Dendritic cell treated with granulocyte-macrophage colony-stimulating factor and Interleukin-4, amounts not matched to agents 40 ng/mL and 50 ng/mL, for 4 days (primary cell): ENCODE measurements around the gene ENTPD6.
A peak's percentile ranks its signal among the peaks of the same experiment; 100 is the strongest.
"Not testable (repeated sequence)": the region's sequence is repeated elsewhere in the genome, so short reads cannot be mapped to it uniquely, and the experiment has no call there.

Source experiments
- H3K27ac Mint-ChIP-seq: one replicate; pipeline ENCODE4 v1.8.0; 2022; ENCODE audit warnings: mild to moderate bottlenecking, mixed read lengths
- H3K27me3 Mint-ChIP-seq: one replicate; pipeline ENCODE4 v1.8.0; 2022; ENCODE audit warnings: mild to moderate bottlenecking, mixed read lengths
- H3K36me3 Mint-ChIP-seq: one replicate; pipeline ENCODE4 v1.8.0; 2022; ENCODE audit warnings: low read depth, mixed read lengths
- H3K4me1 Mint-ChIP-seq: one replicate; pipeline ENCODE4 v1.8.0; 2022; ENCODE audit warnings: low read depth, mixed read lengths
- H3K4me3 Mint-ChIP-seq: one replicate; pipeline ENCODE4 v1.8.0; 2022; ENCODE audit warnings: mild to moderate bottlenecking, moderate library complexity, mixed read lengths
- H3K9me3 Mint-ChIP-seq: one replicate; pipeline ENCODE4 v1.8.0; 2022; ENCODE audit warnings: mixed read lengths
- intact Hi-C: fragments of 100-400 bp; cut with micrococcal nuclease; formaldehyde crosslinking; loops from one replicate; pipeline ENCODE4 v1.15.0; 2022

Gene ENTPD6

GRCh38 chr20:25229486-25230165 lies 34.1 kb downstream of the ENTPD6 start:
- no peak overlapping the region for H3K27ac Mint-ChIP-seq

GRCh38 chr20:25230166-25230831 lies 34.8 kb downstream of the ENTPD6 start:
- intact Hi-C loops: no loop called here
- H3K36me3 Mint-ChIP-seq: peaks cover 31% of the 10 kb centered on the region

More at GRCh38 chr20:25229486-25230165, 34.1 kb downstream of the ENTPD6 start:
- no peak overlapping the region for H3K4me3 Mint-ChIP-seq
- H3K9me3 Mint-ChIP-seq: no peaks in the 10 kb centered on the region
- peaks cover 35% of the 10 kb centered on the region for H3K4me1 Mint-ChIP-seq
- intact Hi-C loops: no loop called here
- H3K36me3 Mint-ChIP-seq: peaks cover 38% of the 10 kb centered on the region
- no peaks in the 10 kb centered on the region for H3K27me3 Mint-ChIP-seq

GRCh38 chr20:25233016-25233772 lies 37.7 kb downstream of the ENTPD6 start:
- Mint-ChIP-seq H3K9me3 (no peaks in the 10 kb centered on the region), H3K27me3 (peaks cover 8% of the 10 kb centered on the region), H3K4me3 (no peak overlapping the region), H3K27ac (no peak overlapping the region), H3K4me1 (peaks cover 32% of the 10 kb centered on the region), H3K36me3 (peaks cover 17% of the 10 kb centered on the region)
- intact Hi-C loops: no loop called here

More at GRCh38 chr20:25230166-25230831, 34.8 kb downstream of the ENTPD6 start:
- Mint-ChIP-seq H3K27me3 (peaks cover under 1% of the 10 kb centered on the region), H3K4me1 (peaks cover 35% of the 10 kb centered on the region), H3K9me3 (no peaks in the 10 kb centered on the region), H3K4me3 (no peak overlapping the region), H3K27ac (no peak overlapping the region)

GRCh38 chr20:25234009-25234849 lies 38.7 kb downstream of the ENTPD6 start:
- H3K27me3 Mint-ChIP-seq: not testable (repeated sequence)

GRCh38 chr20:25236450-25237304 lies 41.2 kb downstream of the ENTPD6 start:
- H3K4me3 Mint-ChIP-seq: no peak overlapping the region
- H3K36me3 Mint-ChIP-seq: no peaks in the 10 kb centered on the region
- H3K4me1 Mint-ChIP-seq: peaks cover 52% of the 10 kb centered on the region
- peaks cover 11% of the 10 kb centered on the region for H3K27me3 Mint-ChIP-seq
- intact Hi-C loops: no loop called here
- H3K9me3 Mint-ChIP-seq: no peaks in the 10 kb centered on the region
- peak overlapping the region; percentile 85 for H3K27ac Mint-ChIP-seq

More at GRCh38 chr20:25234009-25234849, 38.7 kb downstream of the ENTPD6 start:
- H3K4me3 Mint-ChIP-seq, intact Hi-C loops, H3K27ac Mint-ChIP-seq, H3K9me3 Mint-ChIP-seq, H3K36me3 Mint-ChIP-seq: not testable (repeated sequence)
- peaks cover 42% of the 10 kb centered on the region for H3K4me1 Mint-ChIP-seq

- H3K27ac Mint-ChIP-seq: peak overlapping the region; percentile 85
- H3K36me3 Mint-ChIP-seq: no peaks in the 10 kb centered on the region
- peaks cover 56% of the 10 kb centered on the region for H3K4me1 Mint-ChIP-seq
- no peak overlapping the region for H3K4me3 Mint-ChIP-seq
- intact Hi-C loops: no loop called here
- H3K27me3 Mint-ChIP-seq: peaks cover 18% of the 10 kb centered on the region
- no peaks in the 10 kb centered on the region for H3K9me3 Mint-ChIP-seq
Observed at GRCh38 chr20:25237610-25238318, 42.3 kb downstream of the ENTPD6 start.

- Mint-ChIP-seq H3K36me3 (no peaks in the 10 kb centered on the region), H3K27ac (peak overlapping the region; percentile 85), H3K4me1 (peaks cover 49% of the 10 kb centered on the region), H3K27me3 (peaks cover 18% of the 10 kb centered on the region), H3K4me3 (no peak overlapping the region), H3K9me3 (peaks cover 3% of the 10 kb centered on the region)
- intact Hi-C loops: no loop called here
Observed at GRCh38 chr20:25238319-25239037, 43.0 kb downstream of the ENTPD6 start.

GRCh38 chr20:25239387-25240370 lies 44.2 kb downstream of the ENTPD6 start:
- Mint-ChIP-seq H3K36me3 (no peaks in the 10 kb centered on the region), H3K27ac (peak overlapping the region; percentile 85), H3K4me3 (no peak overlapping the region), H3K4me1 (peaks cover 43% of the 10 kb centered on the region), H3K9me3 (peaks cover 8% of the 10 kb centered on the region), H3K27me3 (peaks cover 18% of the 10 kb centered on the region)
- intact Hi-C loops: no loop called here

GRCh38 chr20:25240851-25241658 lies 45.5 kb downstream of the ENTPD6 start:
- Mint-ChIP-seq H3K27me3 (peaks cover 14% of the 10 kb centered on the region), H3K4me1 (peaks cover 43% of the 10 kb centered on the region)
- H3K9me3 Mint-ChIP-seq, intact Hi-C loops, H3K27ac Mint-ChIP-seq, H3K36me3 Mint-ChIP-seq, H3K4me3 Mint-ChIP-seq: not testable (repeated sequence)

GRCh38 chr20:25241659-25241955 lies 46.1 kb downstream of the ENTPD6 start:
- H3K27ac Mint-ChIP-seq, intact Hi-C loops, H3K9me3 Mint-ChIP-seq, H3K4me3 Mint-ChIP-seq, H3K36me3 Mint-ChIP-seq: not testable (repeated sequence)
- peaks cover 17% of the 10 kb centered on the region for H3K27me3 Mint-ChIP-seq
- peaks cover 47% of the 10 kb centered on the region for H3K4me1 Mint-ChIP-seq

- H3K9me3 Mint-ChIP-seq: peaks cover 8% of the 10 kb centered on the region
Observed at GRCh38 chr20:25242231-25242630, 46.7 kb downstream of the ENTPD6 start.

More at GRCh38 chr20:25242231-25242630, 46.7 kb downstream of the ENTPD6 start:
- Mint-ChIP-seq H3K27me3 (peaks cover 16% of the 10 kb centered on the region), H3K27ac (no peak overlapping the region), H3K4me3 (no peak overlapping the region), H3K36me3 (no peaks in the 10 kb centered on the region), H3K4me1 (peaks cover 47% of the 10 kb centered on the region)
- intact Hi-C loops: no loop called here
